ENCODE measurements around the gene HLA-DOA. TPM values are rescaled to one million over a fixed set of nuclear protein-coding genes. Genes with fewer than 3 reads are reported as not detected.

HLA-DOA gene
- total RNA-seq, 2 donors from 2014 or later = 2.0 to 83.3 TPM

DNA sequence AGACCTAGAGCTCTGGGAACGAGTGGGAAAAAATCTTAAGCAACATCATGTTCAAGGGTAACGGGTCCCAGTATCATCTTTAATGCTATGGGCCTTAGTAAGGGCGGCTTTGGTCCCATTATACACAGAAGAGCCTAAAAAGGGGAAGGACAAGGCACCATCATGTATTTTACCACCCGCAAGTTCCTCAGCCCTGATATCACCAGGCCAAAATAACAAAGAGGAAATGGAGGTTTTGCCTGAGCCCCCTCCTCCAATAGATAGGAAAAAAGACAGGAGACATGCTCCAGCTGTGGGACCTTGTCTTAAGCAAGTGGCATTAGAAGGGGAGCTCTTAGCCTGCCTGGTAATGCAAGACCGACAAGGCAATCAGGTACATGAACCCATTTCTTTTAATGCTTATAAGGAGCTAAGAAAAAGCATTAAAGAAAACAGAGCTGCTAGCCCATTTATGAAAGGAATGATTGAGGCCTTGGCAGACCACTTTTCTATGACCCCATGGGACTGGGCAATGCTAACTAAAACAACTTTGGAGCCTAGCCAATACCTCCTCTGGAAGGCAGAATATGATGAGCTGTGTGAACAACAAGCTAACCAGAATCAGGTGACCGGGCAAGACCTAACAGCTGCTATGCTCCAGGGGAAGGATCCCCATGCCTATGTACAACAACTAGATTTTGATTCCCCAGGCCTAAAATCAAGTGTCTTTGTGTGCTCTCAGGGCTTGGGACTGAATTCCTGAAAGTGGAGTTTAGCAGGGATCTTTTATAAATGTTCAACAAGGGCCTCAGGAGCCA is 40.8 kb upstream of the HLA-DOA start:
- DNase-seq = no peak
- no peaks in the 10 kb centered on the region for H3K4me1 ChIP-seq
- TF ChIP-seq, protein P1, sequence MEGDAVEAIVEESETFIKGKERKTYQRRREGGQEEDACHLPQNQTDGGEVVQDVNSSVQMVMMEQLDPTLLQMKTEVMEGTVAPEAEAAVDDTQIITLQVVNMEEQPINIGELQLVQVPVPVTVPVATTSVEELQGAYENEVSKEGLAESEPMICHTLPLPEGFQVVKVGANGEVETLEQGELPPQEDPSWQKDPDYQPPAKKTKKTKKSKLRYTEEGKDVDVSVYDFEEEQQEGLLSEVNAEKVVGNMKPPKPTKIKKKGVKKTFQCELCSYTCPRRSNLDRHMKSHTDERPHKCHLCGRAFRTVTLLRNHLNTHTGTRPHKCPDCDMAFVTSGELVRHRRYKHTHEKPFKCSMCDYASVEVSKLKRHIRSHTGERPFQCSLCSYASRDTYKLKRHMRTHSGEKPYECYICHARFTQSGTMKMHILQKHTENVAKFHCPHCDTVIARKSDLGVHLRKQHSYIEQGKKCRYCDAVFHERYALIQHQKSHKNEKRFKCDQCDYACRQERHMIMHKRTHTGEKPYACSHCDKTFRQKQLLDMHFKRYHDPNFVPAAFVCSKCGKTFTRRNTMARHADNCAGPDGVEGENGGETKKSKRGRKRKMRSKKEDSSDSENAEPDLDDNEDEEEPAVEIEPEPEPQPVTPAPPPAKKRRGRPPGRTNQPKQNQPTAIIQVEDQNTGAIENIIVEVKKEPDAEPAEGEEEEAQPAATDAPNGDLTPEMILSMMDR (IDR thresholded peaks at IDR 0.05) = no peak
- TF ChIP-seq POLR2A (IDR thresholded peaks at IDR 0.05) = no peak
- H3K27me3 ChIP-seq = no peaks in the 10 kb centered on the region
- H3K4me3 ChIP-seq = no peak overlapping the region
- no peaks in the 10 kb centered on the region for H3K9me3 ChIP-seq
- intact Hi-C loops (cut with DNase I) = no loop called here
- no peak overlapping the region for H3K27ac ChIP-seq
- no peak for ATAC-seq
- no peaks in the 10 kb centered on the region for H3K36me3 ChIP-seq (replicated peaks in 1 of 2; ENCODE audit: insufficient read depth in 1 of 2, low read depth in 2 of 2)
- WGBS, 2 donors = 61 to 75% methylated on average over 5 to 6 of the region's 6 CpGs

DNA sequence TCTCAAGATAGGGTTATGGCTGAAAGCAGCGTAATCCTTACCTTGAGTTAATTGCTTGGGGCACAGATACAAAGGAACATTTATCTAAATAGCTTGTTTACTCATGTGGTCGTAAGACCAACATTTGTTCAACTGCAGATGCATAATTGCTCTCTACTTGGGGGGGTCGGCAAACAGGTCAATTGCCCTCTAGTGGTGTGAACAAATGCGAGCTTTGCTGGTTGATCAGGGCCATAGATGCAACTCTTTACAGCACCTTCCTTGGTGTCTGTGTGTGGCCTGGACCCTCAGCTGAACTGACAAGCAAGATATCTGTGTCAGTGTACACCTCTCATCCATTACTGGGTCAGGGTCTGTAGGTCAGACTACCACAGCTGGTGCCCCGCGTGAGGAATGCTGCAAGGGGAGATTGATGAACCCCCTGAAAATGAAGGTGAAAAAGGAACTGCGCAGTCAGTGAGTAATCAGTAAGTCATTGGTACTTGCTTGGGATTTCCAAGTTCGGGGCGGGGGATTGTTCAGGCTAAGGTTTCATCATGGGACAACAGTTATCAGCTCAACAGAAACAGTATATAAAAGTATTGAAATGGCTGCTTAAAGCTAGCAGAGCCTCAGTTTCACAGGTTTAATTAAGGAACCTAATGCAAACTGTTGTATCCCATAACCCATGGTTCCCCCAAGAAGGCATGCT is 40.1 kb upstream of the HLA-DOA start:
- ATAC-seq (no peak), DNase-seq (no peak)
- WGBS, 2 donors = 56 to 67% methylated on average over 9 of the region's 9 CpGs
- Histone ChIP-seq H3K9me3 (no peaks in the 10 kb centered on the region), H3K27me3 (no peaks in the 10 kb centered on the region), H3K4me3 (no peak overlapping the region), H3K27ac (no peak overlapping the region), H3K36me3 (replicated peaks in 1 of 2; ENCODE audit: insufficient read depth in 1 of 2, low read depth in 2 of 2) (no peaks in the 10 kb centered on the region), H3K4me1 (no peaks in the 10 kb centered on the region)
- intact Hi-C loops (cut with DNase I) = no loop called here
- no peak for TF ChIP-seq POLR2A (IDR thresholded peaks at IDR 0.05)
- TF ChIP-seq, protein P1 (IDR thresholded peaks at IDR 0.05) = no peak

DNA sequence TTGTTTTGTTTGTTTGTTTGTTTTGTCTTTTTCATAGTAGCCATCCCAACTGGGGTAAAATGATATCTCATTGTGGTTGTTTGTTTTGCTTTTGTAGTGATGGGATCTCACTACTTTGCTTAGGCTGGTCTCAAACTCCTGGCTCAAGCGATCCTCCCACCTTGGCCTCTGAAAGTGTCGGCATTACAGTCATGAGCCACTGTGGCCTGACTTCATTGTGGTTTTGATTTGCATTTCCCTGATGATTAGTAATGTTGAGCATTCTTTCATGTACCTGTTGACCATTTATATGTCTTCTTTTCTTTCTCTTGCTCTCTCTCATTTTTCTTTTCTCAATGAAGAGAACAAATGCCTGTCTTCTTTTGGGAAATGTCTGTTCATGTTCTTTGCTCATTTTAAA is 30.8 kb upstream of the HLA-DOA start:
- Histone ChIP-seq H3K4me1 (no peaks in the 10 kb centered on the region), H3K4me3 (no peak overlapping the region), H3K27ac (no peak overlapping the region), H3K9me3 (no peaks in the 10 kb centered on the region), H3K36me3 (replicated peaks in 1 of 2; ENCODE audit: insufficient read depth in 1 of 2, low read depth in 2 of 2) (no peaks in the 10 kb centered on the region), H3K27me3 (no peaks in the 10 kb centered on the region)
- DNase-seq = no peak
- intact Hi-C loops (cut with DNase I) = no loop called here
- no peak for TF ChIP-seq POLR2A (IDR thresholded peaks at IDR 0.05)
- TF ChIP-seq, protein P1 (IDR thresholded peaks at IDR 0.05) = no peak
- ATAC-seq = no peak
- WGBS, 2 donors = 87 to 93% methylated on average over 2 of the region's 2 CpGs

DNA sequence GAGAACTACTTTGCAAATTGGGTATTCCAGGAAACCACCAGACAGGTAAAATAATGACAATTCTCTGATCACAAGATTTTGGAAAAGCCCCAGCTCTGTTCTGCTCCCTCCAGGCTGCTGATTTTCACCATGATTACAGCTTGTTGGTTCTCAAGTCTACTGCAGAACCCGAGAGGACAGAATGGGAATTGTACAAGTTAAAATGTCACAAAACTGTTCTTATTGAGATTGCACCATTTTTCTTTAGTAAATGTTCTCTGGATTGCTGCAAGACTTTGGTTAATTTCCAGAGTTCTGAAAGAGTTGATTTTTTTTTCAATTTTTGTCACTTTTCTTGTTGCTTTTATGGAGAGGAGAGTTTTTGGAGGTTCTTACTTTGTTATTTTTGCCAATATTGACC is 27.1 kb upstream of the HLA-DOA start:
- intact Hi-C loops (cut with DNase I) = no loop called here
- no peaks in the 10 kb centered on the region for H3K27me3 ChIP-seq
- TF ChIP-seq, protein P1 (IDR thresholded peaks at IDR 0.05) = no peak
- TF ChIP-seq POLR2A (IDR thresholded peaks at IDR 0.05) = no peak
- H3K4me1 ChIP-seq = no peaks in the 10 kb centered on the region
- 42 to 53% methylated on average over 1 of the region's 1 CpG for WGBS, 2 donors
- DNase-seq = no peak
- H3K9me3 ChIP-seq = no peaks in the 10 kb centered on the region
- no peak overlapping the region for H3K4me3 ChIP-seq
- no peak for ATAC-seq
- H3K36me3 ChIP-seq (replicated peaks in 1 of 2; ENCODE audit: insufficient read depth in 1 of 2, low read depth in 2 of 2) = no peaks in the 10 kb centered on the region
- no peak overlapping the region for H3K27ac ChIP-seq

Data from body of pancreas (tissue), 4 donors.